GM12892 (cell line): Measurements from ENCODE around the gene KIF3C.

Source experiments
- POLR2A ChIP-seq: IDR thresholded peaks from 2 replicates; pipeline ENCODE4 v1.6.1; 2011; ENCODE audit warnings: low read depth, low read length, control low read depth
- POLR2AphosphoS5 ChIP-seq: IDR thresholded peaks from 2 replicates; pipeline ENCODE4 v1.6.1; 2011; ENCODE audit warnings: low read depth, low read length, control low read depth
- TAF1 ChIP-seq: IDR thresholded peaks from 2 replicates; pipeline ENCODE4 v1.6.1; 2011; ENCODE audit warnings: low read depth, mild to moderate bottlenecking, control low read depth, low read length, borderline replicate concordance

DNA sequence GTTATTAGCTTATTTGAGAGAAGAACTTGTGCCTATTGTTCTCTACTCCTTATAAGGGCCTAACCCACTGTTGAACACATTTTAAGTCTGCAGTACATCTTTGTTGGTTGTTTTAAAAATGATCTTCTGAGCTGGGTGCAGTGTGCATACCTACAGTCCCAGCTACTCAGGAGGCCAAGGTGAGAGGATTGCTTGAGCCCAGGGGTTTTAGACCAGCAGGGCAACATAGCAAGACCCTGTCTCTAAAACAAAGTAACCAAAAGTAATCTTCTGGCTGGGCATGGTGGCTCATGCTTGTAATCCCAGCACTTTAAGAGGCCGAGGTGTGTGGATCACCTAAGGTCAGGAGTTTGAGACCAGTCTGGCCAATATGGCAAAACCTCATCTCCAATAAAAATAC, 25.8 kb upstream of the KIF3C start:
- TF ChIP-seq POLR2A (no peak), POLR2AphosphoS5 (no peak), TAF1 (no peak)
